H9 (cell line): Measurements from ENCODE around the gene DMRTA2. TPM values are rescaled to one million over a fixed set of nuclear protein-coding genes. Genes with fewer than 3 reads are reported as not detected.

Experiments
- DNase-seq: peaks from one replicate; pipeline ENCODE4 v3.0.0-alpha.2; 2017
- H2AFZ ChIP-seq: one replicate; pipeline ENCODE4 v1.6.1; 2013; ENCODE audit warnings: mild to moderate bottlenecking, low read length, control low read depth, moderate library complexity
- H2AK5ac ChIP-seq: 2 replicates; pipeline ENCODE4 v1.6.1; 2013; ENCODE audit warnings: low read length, control low read depth, mixed read lengths; ENCODE audit not compliant: insufficient read length
- H2BK120ac ChIP-seq: one replicate; pipeline ENCODE4 v1.6.1; 2013; ENCODE audit warnings: low read depth, mild to moderate bottlenecking, low read length, control low read depth, inconsistent platforms; ENCODE audit not compliant: poor library complexity, severe bottlenecking
- H2BK12ac ChIP-seq: 2 replicates; pipeline ENCODE4 v1.6.1; 2013; ENCODE audit warnings: low read length, control low read depth, mixed read lengths, low read depth; ENCODE audit not compliant: insufficient read length
- H2BK15ac ChIP-seq: 2 replicates; pipeline ENCODE4 v1.6.1; 2013; ENCODE audit warnings: low read depth, low read length, control low read depth
- H2BK20ac ChIP-seq: one replicate; pipeline ENCODE4 v1.6.1; 2013; ENCODE audit warnings: low read depth, mild to moderate bottlenecking, low read length, control low read depth, inconsistent platforms; ENCODE audit not compliant: poor library complexity, severe bottlenecking
- H2BK5ac ChIP-seq: 2 replicates; pipeline ENCODE4 v1.6.1; 2013; ENCODE audit warnings: low read length, control low read depth, mixed read lengths; ENCODE audit not compliant: insufficient read length
- H3K14ac ChIP-seq: 2 replicates; pipeline ENCODE4 v1.6.1; 2013; ENCODE audit warnings: low read length, control low read depth; ENCODE audit not compliant: insufficient read depth
- H3K18ac ChIP-seq: 2 replicates; pipeline ENCODE4 v1.6.1; 2013; ENCODE audit warnings: low read depth, mild to moderate bottlenecking, mixed read lengths, low read length, control low read depth; ENCODE audit not compliant: insufficient read length
- H3K23ac ChIP-seq: 2 replicates; pipeline ENCODE4 v1.6.1; 2013; ENCODE audit warnings: low read length, control low read depth, mixed read lengths, low read depth; ENCODE audit not compliant: insufficient read length
- H3K23me2 ChIP-seq: 2 replicates; pipeline ENCODE4 v1.6.1; 2013; ENCODE audit warnings: low read depth, mild to moderate bottlenecking, mixed read lengths, low read length, control low read depth; ENCODE audit not compliant: insufficient read length, poor library complexity, severe bottlenecking
- H3K27ac ChIP-seq: 2 replicates; pipeline ENCODE4 v1.5.1; 2013; ENCODE audit warnings: low read length, control low read depth, mixed read lengths, low read depth; ENCODE audit not compliant: insufficient read length
- H3K27me3 ChIP-seq: 2 replicates; pipeline ENCODE4 v1.6.1; 2013; ENCODE audit warnings: low read length, control low read depth, inconsistent platforms; ENCODE audit not compliant: insufficient read depth
- H3K4ac ChIP-seq: 2 replicates; pipeline ENCODE4 v1.6.1; 2013; ENCODE audit warnings: low read depth, mild to moderate bottlenecking, control low read depth, inconsistent platforms, low read length, moderate library complexity
- H3K4me1 ChIP-seq: 2 replicates; pipeline ENCODE4 v1.6.1; 2013; ENCODE audit warnings: low read length, control low read depth, inconsistent platforms; ENCODE audit not compliant: insufficient read depth
- H3K4me2 ChIP-seq: 2 replicates; pipeline ENCODE4 v1.6.1; 2013; ENCODE audit warnings: low read length, control low read depth, mixed read lengths; ENCODE audit not compliant: insufficient read length, insufficient read depth
- H3K56ac ChIP-seq: 2 replicates; pipeline ENCODE4 v1.6.1; 2013; ENCODE audit warnings: low read depth, mild to moderate bottlenecking, mixed read lengths, low read length, control low read depth; ENCODE audit not compliant: insufficient read length
- H3K79me1 ChIP-seq: 2 replicates; pipeline ENCODE4 v1.6.1; 2013; ENCODE audit warnings: low read depth, mild to moderate bottlenecking, moderate library complexity, low read length, control low read depth, inconsistent platforms; ENCODE audit not compliant: insufficient read depth, poor library complexity, severe bottlenecking
- H3K79me2 ChIP-seq: 2 replicates; pipeline ENCODE4 v1.6.1; 2013; ENCODE audit warnings: low read length, control low read depth, inconsistent platforms; ENCODE audit not compliant: insufficient read depth
- H3K9ac ChIP-seq: 2 replicates; pipeline ENCODE4 v1.6.1; 2013; ENCODE audit warnings: low read length, control low read depth, mixed read lengths; ENCODE audit not compliant: insufficient read length; ENCODE audit errors: extremely low read depth
- H3K9me3 ChIP-seq: one replicate; pipeline ENCODE4 v1.6.1; 2013; ENCODE audit warnings: low read depth, low read length, inconsistent platforms; ENCODE audit not compliant: control insufficient read depth
- H3T11ph ChIP-seq: one replicate; pipeline ENCODE4 v1.6.1; 2013; ENCODE audit warnings: mild to moderate bottlenecking, low read length, control low read depth, inconsistent platforms
- H4K20me1 ChIP-seq: one replicate; pipeline ENCODE4 v1.6.1; 2013; ENCODE audit not compliant: control insufficient read depth, insufficient read length, insufficient read depth
- H4K5ac ChIP-seq: 2 replicates; pipeline ENCODE4 v1.6.1; 2013; ENCODE audit warnings: low read depth, mild to moderate bottlenecking, mixed read lengths, low read length, control low read depth; ENCODE audit not compliant: insufficient read length
- H4K8ac ChIP-seq: replicated peaks from 2 replicates; pipeline ENCODE4 v1.6.1; 2013; ENCODE audit warnings: low read length, control low read depth, mixed read lengths, low read depth; ENCODE audit not compliant: insufficient read length
- H4K91ac ChIP-seq: 2 replicates; pipeline ENCODE4 v1.6.1; 2013; ENCODE audit warnings: low read depth, mild to moderate bottlenecking, moderate library complexity, mixed read lengths, low read length, control low read depth; ENCODE audit not compliant: insufficient read length
- H3K27ac Mint-ChIP-seq, 3 experiments: 2 replicates in 2 of 3; 3 replicates in 1 of 3; pipeline ENCODE4 v1.8.0; 2020 to 2021; ENCODE audit warnings: mixed read lengths in 3 of 3, mild to moderate bottlenecking in 1 of 3, moderate library complexity in 1 of 3
- H3K27me3 Mint-ChIP-seq: 2 replicates; pipeline ENCODE4 v1.8.0; 2021; ENCODE audit warnings: low read depth, mild to moderate bottlenecking, moderate library complexity, mixed read lengths
- H3K36me3 Mint-ChIP-seq, 3 experiments: 2 replicates in 2 of 3; 3 replicates in 1 of 3; pipeline ENCODE4 v1.8.0; 2020 to 2021; ENCODE audit warnings: low read depth in 3 of 3, mixed read lengths in 3 of 3; ENCODE audit not compliant: insufficient read depth in 1 of 3
- H3K4me1 Mint-ChIP-seq, 2 experiments: 2 replicates each; pipeline ENCODE4 v1.8.0; 2020; ENCODE audit warnings: mixed read lengths in 2 of 2
- H3K4me3 Mint-ChIP-seq, 2 experiments: 2 replicates in 1 of 2; 3 replicates in 1 of 2; pipeline ENCODE4 v1.8.0; 2020 to 2021; ENCODE audit warnings: mild to moderate bottlenecking in 2 of 2, mixed read lengths in 2 of 2, moderate library complexity in 1 of 2
- H3K9me3 Mint-ChIP-seq, 2 experiments: 2 replicates in 1 of 2; 3 replicates in 1 of 2; pipeline ENCODE4 v1.8.0; 2020; ENCODE audit warnings: mild to moderate bottlenecking in 2 of 2, mixed read lengths in 2 of 2, moderate library complexity in 1 of 2
- WGBS: extraction: QIAGEN DNeasy Blood & Tissue Kit; methylation state at CpG from one replicate; pipeline ENCODE4 v1.1.7; 2013; ENCODE audit warnings: missing lambda C conversion rate, low lambda C conversion rate, mixed read lengths; ENCODE audit not compliant: insufficient read length; ENCODE audit errors: extremely low coverage; 5-methylcytosine and 5-hydroxymethylcytosine counted together
- total RNA-seq: library from RNA; stranded (reverse); gene quantifications from 2 replicates; pipeline ENCODE4 v1.2.1, GENCODE V29; 2021
- TF ChIP-seq, protein P1 (sequence below): fragments of 200-600 bp; sonication (generic); conservative IDR thresholded peaks from 3 replicates; pipeline ENCODE4 v1.8.0; 2021; ENCODE audit warnings: antibody characterized with exemption, mild to moderate bottlenecking

The DMRTA2 gene
- total RNA-seq, 1 experiment from 2014 or later: 0.11 TPM

DNA sequence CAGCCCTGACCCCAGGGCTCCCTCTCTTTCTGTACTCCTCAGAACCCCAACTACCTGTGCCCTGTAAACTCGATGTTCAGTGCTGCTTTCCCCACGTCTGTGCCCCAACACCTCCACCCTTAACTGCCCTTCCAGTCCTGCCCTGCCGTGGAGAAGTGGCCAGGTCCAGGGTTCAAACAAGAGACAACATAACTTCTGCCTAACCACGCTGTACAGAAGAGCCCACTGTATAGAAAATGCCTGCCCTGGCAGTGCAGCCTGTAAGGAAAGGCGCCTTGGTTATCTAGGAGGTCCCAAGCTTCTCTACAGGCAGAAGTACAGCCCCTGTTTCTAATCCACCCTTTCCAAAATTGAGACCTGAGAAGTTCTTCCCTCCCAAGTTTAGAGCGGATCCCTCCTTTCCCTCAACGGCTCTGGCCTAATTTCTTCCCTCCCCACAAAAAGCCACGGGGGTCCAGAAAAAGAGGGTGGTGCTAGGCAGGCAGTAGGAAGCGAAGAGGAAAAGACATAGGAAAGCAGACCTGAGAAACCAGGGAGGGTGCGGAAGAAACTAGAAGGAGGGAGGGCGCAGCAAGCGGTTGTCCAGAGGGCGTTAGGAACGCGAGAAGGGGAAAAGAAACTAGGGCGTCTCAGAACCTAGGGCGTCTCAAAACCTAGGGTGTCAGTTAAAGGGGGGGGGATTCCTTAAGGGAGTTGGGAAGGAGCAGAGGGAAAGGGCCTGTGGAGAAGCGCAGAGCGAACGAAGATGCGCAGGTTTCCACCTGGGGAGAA is 3.2 kb downstream of the DMRTA2 start:
- no peaks in the 10 kb centered on the region for H3K79me2 ChIP-seq
- peaks cover 22% of the 10 kb centered on the region for H3K23me2 ChIP-seq
- peak overlapping the region; percentile 8 to 74; a peak in 4 of 5 replicates for H3K4me3 Mint-ChIP-seq
- no peaks in the 10 kb centered on the region for H3K4me1 ChIP-seq
- no peak overlapping the region for H2BK12ac ChIP-seq
- no peak overlapping the region for H3K14ac ChIP-seq
- H3K4ac ChIP-seq: no peak overlapping the region
- H3K79me1 ChIP-seq: no peaks in the 10 kb centered on the region
- H2BK120ac ChIP-seq: no peak overlapping the region
- H3K56ac ChIP-seq: no peak overlapping the region
- H2BK5ac ChIP-seq: no peak overlapping the region
- peaks cover 98% of the 10 kb centered on the region for H3K27me3 ChIP-seq
- H3K23ac ChIP-seq: no peak overlapping the region
- H3K27ac Mint-ChIP-seq: no peak overlapping the region
- H3K36me3 Mint-ChIP-seq: peaks cover 0 to 4% (median 2%) of the 10 kb centered on the region in 3 experiments; a peak in 3 of 7 replicates
- H3K27ac ChIP-seq: no peak overlapping the region
- no peak overlapping the region for H3K9ac ChIP-seq
- DNase-seq: peak; percentile 34
- no peak overlapping the region for H3T11ph ChIP-seq
- H3K9me3 Mint-ChIP-seq: peaks cover 4 to 16% of the 10 kb centered on the region in 2 experiments
- WGBS: no CpG with 5 or more reads among the region's 21 CpGs
- peaks cover 98% of the 10 kb centered on the region for H3K27me3 Mint-ChIP-seq
- H4K91ac ChIP-seq: no peak overlapping the region
- no peaks in the 10 kb centered on the region for H4K20me1 ChIP-seq
- peaks cover 41 to 62% of the 10 kb centered on the region in 2 experiments for H3K4me1 Mint-ChIP-seq
- TF ChIP-seq, protein P1, sequence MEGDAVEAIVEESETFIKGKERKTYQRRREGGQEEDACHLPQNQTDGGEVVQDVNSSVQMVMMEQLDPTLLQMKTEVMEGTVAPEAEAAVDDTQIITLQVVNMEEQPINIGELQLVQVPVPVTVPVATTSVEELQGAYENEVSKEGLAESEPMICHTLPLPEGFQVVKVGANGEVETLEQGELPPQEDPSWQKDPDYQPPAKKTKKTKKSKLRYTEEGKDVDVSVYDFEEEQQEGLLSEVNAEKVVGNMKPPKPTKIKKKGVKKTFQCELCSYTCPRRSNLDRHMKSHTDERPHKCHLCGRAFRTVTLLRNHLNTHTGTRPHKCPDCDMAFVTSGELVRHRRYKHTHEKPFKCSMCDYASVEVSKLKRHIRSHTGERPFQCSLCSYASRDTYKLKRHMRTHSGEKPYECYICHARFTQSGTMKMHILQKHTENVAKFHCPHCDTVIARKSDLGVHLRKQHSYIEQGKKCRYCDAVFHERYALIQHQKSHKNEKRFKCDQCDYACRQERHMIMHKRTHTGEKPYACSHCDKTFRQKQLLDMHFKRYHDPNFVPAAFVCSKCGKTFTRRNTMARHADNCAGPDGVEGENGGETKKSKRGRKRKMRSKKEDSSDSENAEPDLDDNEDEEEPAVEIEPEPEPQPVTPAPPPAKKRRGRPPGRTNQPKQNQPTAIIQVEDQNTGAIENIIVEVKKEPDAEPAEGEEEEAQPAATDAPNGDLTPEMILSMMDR: no peak
- no peak overlapping the region for H2BK15ac ChIP-seq
- no peak overlapping the region for H2AK5ac ChIP-seq
- no peaks in the 10 kb centered on the region for H3K9me3 ChIP-seq
- H3K18ac ChIP-seq: no peak overlapping the region
- H4K8ac ChIP-seq: no peak overlapping the region
- no peak overlapping the region for H4K5ac ChIP-seq
- H3K4me2 ChIP-seq: peak overlapping the region; percentile 23
- no peak overlapping the region for H2BK20ac ChIP-seq
- H2AFZ ChIP-seq: no peak overlapping the region
